GM19452 (cell line): ENCODE data around the gene NUCKS1.

ENCODE experiments used
- ATAC-seq: cut with Tn5 transposase; IDR thresholded peaks from one replicate; pipeline ENCODE4 v1.9.1; 2021; ENCODE audit not compliant: unreplicated experiment

NUCKS1 gene, protein sequence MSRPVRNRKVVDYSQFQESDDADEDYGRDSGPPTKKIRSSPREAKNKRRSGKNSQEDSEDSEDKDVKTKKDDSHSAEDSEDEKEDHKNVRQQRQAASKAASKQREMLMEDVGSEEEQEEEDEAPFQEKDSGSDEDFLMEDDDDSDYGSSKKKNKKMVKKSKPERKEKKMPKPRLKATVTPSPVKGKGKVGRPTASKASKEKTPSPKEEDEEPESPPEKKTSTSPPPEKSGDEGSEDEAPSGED

GRCh38 chr1:205750138-205751035 lies at the start of gene NUCKS1:
Gene NUCKS1 (minus strand): TSS chr1:205750182. CDS start chr1:205749973, 209 bp downstream.
- ATAC-seq: peak; percentile 73

DNA sequence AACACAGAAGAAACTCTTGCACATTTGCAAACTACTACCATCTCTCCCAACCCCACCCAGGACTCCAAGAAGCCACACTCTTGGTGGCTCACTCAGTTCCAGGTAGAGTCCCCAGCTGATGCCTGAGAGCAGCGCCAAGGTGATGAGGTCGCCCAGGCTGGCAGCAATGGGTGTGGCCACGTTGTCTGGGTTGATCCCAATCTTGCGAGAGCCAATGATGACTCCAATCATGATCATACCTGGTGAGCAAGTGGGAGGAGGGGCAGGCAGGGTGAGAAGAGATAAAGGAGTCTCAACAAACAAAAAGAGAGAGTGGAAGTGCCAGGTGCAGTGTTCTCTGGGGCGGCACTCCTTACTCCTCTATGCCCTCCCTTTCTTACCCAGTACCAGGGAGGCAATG lies 48.6 kb upstream of the NUCKS1 start:
- ATAC-seq: no peak

- no peak for ATAC-seq
Measured at GRCh38 chr1:205797168-205797567, 47.2 kb upstream of the NUCKS1 start.

DNA sequence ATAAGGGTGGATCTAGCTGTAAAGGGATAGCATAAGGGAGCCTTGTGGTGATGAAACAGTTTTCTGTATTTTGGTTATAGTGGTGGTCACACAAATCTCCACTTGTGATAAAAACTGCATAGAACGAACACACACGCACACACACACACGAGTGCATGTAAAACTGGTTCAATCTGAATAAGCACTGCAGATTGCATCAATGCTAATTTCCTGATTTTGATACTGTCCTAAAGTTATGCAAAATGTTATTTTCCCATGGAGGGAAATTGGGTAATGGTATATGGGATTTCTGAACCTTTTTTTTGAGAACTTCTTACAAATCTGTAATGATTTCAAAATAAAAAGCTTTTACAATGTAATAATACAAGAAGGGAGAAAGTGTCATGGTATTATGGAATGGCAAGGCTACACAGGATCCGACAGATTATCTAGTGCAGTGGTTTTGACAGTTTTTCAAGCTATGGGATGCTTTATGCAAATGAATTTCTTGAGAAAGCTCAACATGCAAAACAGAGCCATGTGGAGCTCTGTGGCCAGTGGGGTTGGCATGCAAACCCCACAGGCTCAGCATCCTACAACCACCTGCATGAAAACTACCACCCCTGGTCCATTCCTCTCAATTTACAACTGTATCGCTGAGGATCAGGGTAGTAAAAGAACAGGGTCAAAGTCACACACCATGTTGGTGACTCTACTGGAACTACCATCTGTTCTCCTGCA lies 44.2 kb upstream of the NUCKS1 start:
- peak; percentile 71 for ATAC-seq

DNA sequence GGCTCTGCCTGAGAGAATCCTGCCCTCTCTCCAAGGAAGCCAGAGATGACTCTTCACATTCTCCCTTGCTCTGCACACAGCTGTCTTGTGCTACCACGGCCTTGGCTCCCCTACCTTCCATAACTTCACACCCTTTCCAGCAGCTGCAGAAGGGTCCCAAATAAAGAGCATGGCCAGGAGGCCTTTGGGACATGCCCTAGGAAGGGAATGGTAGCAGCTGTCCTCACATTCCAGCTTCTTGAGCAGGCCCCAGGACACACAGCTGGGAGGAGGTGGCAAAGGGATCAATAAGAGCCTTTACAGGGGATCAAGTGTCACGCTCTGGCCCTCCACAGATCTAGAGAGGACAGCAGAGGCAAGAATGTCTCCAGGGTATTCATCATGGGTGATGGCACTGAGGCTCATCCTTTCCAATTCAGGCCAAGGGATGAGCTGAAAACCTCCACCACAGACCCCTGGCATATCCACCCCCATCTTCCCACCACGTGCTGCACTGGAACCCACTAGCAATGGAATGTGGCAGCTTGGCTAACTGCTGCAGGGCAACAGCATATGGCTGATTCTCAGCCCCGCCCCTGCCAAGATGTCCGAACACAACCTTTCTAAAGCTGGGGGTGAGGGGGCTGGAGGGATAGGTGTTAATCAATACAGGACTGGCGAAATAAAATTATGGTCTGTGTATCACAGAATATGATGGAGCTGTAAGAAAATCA lies 43.1 kb upstream of the NUCKS1 start:
- ATAC-seq: no peak

DNA sequence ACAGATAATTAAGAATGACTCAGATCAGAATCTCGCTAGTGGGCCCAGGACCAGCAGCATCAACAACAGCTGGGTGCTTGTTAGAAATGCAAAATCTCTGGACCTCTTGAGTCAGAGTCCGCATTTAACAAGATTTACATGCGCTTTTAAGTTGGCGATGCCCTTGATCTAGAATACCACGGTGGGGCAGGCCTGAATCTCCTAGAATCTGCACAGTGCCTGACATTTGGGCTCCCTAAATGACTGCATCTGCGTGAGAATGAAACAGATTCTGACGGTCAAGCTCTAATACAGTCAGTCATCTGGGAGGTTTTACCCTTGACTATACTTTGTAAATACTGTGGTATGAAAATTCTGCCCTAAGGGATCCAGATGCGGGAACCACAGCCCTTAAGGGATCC lies 42.5 kb upstream of the NUCKS1 start:
- ATAC-seq: no peak

- ATAC-seq: no peak
Measured at GRCh38 chr1:205791568-205792180, 41.7 kb upstream of the NUCKS1 start.

- ATAC-seq: no peak
Measured at GRCh38 chr1:205787287-205787916, 37.4 kb upstream of the NUCKS1 start.

- ATAC-seq: no peak
Measured at GRCh38 chr1:205786601-205787000, 36.6 kb upstream of the NUCKS1 start.

GRCh38 chr1:205785446-205785845 lies 35.5 kb upstream of the NUCKS1 start:
- no peak for ATAC-seq

- ATAC-seq: no peak
Measured at GRCh38 chr1:205783904-205784303, 33.9 kb upstream of the NUCKS1 start.

DNA sequence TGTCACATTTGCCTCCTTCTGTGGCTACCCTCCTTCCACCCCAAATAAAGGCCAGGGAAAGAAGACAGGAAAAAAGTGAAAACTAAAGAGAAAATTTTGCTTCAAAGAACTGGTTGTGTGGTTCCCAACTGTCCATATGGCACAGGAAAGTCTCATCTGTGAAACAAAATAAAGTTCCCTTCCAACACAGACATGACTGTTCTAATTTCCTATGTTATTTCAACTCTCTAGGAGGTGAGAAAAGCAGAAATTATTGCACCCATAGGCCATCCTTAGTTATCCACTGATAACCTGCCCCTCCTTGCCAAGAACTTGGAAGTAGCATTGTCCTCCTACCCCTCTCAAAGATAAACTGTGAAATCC lies 33.4 kb upstream of the NUCKS1 start:
- no peak for ATAC-seq

GRCh38 chr1:205782627-205783432 lies 32.8 kb upstream of the NUCKS1 start:
- ATAC-seq: no peak

DNA sequence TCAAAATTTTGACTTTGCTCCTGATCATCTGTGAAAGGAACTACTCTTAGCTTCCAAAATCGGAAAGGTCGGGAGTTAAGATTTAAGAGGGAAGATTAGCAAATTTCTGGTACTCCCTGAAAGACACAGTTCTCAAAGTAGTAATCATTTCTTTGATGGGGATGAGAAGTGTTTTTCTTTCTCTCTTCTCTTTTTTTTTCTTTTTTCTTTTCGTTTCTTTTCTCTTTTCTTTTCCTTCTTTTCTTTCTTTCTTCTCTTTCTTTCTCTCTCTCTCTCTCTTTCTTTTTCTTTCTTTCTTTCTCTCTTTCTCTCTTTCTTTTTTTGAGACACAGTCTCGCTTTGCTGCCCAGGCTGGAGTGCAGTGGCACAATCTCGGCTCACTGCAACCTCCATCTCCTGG lies 30.4 kb upstream of the NUCKS1 start:
- no peak for ATAC-seq

GRCh38 chr1:205777994-205778393 lies 28.0 kb upstream of the NUCKS1 start:
- ATAC-seq: no peak

DNA sequence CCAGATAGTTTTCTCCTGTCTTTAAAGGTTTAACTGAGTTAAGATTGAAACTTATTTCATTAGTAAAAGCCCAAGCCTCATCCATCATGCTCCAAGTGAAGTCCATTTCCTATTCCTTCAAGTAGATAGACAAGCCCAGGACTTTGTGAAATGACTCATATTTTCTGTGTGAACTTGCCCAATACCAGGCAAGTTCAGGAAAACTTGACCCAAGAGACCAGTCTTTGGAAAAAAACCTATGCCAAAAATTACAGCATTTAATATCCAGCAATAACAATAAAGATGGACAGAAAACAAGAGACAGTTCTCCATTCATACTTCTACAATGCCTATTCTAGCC lies 25.7 kb upstream of the NUCKS1 start:
- no peak for ATAC-seq

DNA sequence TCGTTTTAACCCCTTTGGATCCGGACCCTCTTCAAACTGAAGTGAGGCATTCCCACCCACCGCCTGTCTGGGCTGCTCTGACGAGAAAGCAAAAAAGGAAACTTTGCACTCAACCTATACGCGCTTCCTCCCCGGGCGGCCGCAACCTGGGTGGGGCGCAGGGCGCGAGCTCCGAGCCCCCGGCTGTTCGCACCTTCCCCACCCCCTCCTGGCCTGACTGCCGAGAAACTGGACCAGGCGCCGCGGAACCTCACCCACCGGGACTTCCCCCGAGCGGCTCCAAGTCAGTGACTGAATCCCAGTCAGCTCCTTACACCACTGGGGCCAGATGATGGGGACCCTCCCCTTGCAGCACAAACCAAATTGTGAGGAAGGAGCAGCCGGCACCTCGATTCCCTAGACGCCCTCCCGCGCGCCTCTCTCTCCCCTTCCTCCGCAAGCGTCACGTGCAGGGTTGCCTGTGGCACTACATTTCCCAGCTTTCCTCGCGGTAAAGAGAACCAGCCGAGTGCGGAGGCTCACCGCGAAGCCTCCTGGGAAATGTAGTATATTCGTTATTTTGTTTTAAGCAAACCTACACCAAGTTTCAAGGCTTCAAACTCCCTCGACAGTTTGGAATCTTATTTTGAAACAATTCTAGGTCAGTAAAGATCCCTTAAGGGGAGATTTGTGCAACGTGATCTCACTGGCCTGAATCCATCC lies 25.2 kb upstream of the NUCKS1 start, which contains the start of gene RAB29:
Gene RAB29, minus strand, starts transcription at position 468 of the 702 bp plus-strand sequence. CDS start 526 bp downstream, outside the sequence.
- ATAC-seq: peak; percentile 72

DNA sequence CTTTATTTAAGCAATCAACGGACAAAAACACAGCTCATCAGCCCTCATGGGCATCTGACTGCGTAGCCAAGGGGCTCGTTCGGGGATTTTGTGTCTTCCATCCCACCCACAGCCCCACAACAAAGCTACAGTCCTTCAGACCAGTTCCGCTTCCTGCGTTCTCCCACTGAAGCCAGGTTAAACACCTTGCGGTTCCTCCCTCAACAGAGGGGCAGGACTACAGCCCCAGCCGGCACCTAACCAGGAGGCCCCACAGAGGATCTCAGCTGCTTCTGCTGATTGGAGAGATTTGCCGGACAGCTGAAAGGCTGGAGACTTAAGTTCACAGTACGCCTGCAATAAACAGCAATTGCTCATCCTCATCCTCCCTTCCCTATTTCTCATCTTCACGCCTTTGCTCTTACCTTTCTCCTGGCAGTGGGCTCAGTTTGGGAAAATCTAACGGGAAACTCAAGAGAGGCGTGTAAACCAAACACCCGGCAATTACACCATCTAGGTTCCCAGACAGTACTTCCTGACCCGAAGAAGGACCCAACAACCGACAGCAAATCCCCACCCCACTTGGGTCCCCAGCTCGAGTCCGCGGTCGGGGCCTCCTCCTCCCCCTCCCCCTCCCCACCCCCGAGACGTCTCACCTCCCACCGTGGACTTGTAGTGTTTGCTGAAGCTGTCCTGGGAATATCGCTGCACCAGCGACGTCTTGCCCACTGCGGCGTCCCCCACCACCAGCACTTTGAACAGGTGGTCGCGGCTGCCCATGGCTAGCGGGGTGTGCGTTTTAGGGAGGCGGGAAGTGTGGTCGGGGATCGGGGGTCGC lies 24.4 kb upstream of the NUCKS1 start:
- no peak for ATAC-seq
